GM23338 (cell line): Measurements from ENCODE around the gene MAP3K10. TPM values are rescaled to one million over a fixed set of nuclear protein-coding genes. Genes with fewer than 3 reads are reported as not detected.

Source experiments
- ATAC-seq: fragments of 200-7000 bp; cut with Tn5 transposase; 3 replicates; pipeline ENCODE4 v1.9.1; 2020
- DNase-seq: peaks from one replicate; pipeline ENCODE4 v3.0.0-alpha.2; 2015; ENCODE audit warnings: low spot score
- H2AFZ ChIP-seq: fragments of 200-600 bp; sonication (generic); 2 replicates; pipeline ENCODE4 v1.8.0; 2016; ENCODE audit warnings: antibody characterized with exemption, mild to moderate bottlenecking, moderate library complexity
- H3F3A ChIP-seq: fragments of 200-600 bp; sonication (generic); replicated peaks from 2 replicates; pipeline ENCODE4 v1.8.0; 2017; ENCODE audit warnings: antibody characterized with exemption, mixed run types, low read depth
- H3K27ac ChIP-seq: fragments of 200-600 bp; sonication (generic); 2 replicates; pipeline ENCODE4 v1.6.1; 2016; ENCODE audit warnings: low read depth
- H3K27me3 ChIP-seq: fragments of 200-600 bp; sonication (generic); 2 replicates; pipeline ENCODE4 v1.8.0; 2016; ENCODE audit warnings: mild to moderate bottlenecking, mixed run types, moderate library complexity; ENCODE audit not compliant: insufficient read depth
- H3K36me3 ChIP-seq: fragments of 200-600 bp; sonication (generic); 2 replicates; pipeline ENCODE4 v1.8.0; 2016; ENCODE audit warnings: mild to moderate bottlenecking; ENCODE audit not compliant: insufficient read depth
- H3K4me1 ChIP-seq: fragments of 200-600 bp; sonication (generic); 2 replicates; pipeline ENCODE4 v1.8.0; 2016; ENCODE audit warnings: mild to moderate bottlenecking, moderate library complexity; ENCODE audit not compliant: insufficient read depth
- H3K4me2 ChIP-seq: fragments of 200-600 bp; sonication (generic); 2 replicates; pipeline ENCODE4 v1.7.1; 2017; ENCODE audit warnings: mixed run types
- H3K4me3 ChIP-seq: fragments of 200-600 bp; sonication (generic); 2 replicates; pipeline ENCODE4 v1.6.1; 2016; ENCODE audit warnings: mixed run types
- H3K79me2 ChIP-seq: fragments of 200-600 bp; sonication (generic); replicated peaks from 2 replicates; pipeline ENCODE4 v1.8.0; 2017; ENCODE audit warnings: mild to moderate bottlenecking; ENCODE audit not compliant: insufficient read depth
- H3K9me2 ChIP-seq: fragments of 200-600 bp; sonication (generic); 2 replicates; pipeline ENCODE4 v1.8.0; 2017; ENCODE audit not compliant: insufficient read depth
- H4K20me1 ChIP-seq: fragments of 200-600 bp; sonication (generic); replicated peaks from 2 replicates; pipeline ENCODE4 v1.8.0; 2017; ENCODE audit warnings: mild to moderate bottlenecking; ENCODE audit not compliant: insufficient read depth
- H3K27ac Mint-ChIP-seq: 2 replicates; pipeline ENCODE4 v1.8.0; 2020; ENCODE audit warnings: inconsistent platforms, mild to moderate bottlenecking, moderate library complexity, mixed read lengths
- H3K27me3 Mint-ChIP-seq: 3 replicates; pipeline ENCODE4 v1.8.0; 2022; ENCODE audit warnings: low read depth, mild to moderate bottlenecking, moderate library complexity, mixed read lengths, inconsistent platforms; ENCODE audit not compliant: insufficient read depth, poor library complexity
- H3K36me3 Mint-ChIP-seq: 3 replicates; pipeline ENCODE4 v1.8.0; 2021; ENCODE audit warnings: low read depth, mild to moderate bottlenecking, inconsistent platforms, moderate library complexity, mixed read lengths
- H3K4me1 Mint-ChIP-seq: 3 replicates; pipeline ENCODE4 v1.8.0; 2020; ENCODE audit warnings: mild to moderate bottlenecking, inconsistent platforms, mixed read lengths
- H3K4me3 Mint-ChIP-seq: 3 replicates; pipeline ENCODE4 v1.8.0; 2021; ENCODE audit warnings: moderate library complexity, mild to moderate bottlenecking, inconsistent platforms, mixed read lengths
- H3K9me3 Mint-ChIP-seq: 3 replicates; pipeline ENCODE4 v1.8.0; 2020; ENCODE audit warnings: moderate library complexity, mild to moderate bottlenecking, inconsistent platforms, mixed read lengths
- CREB1 ChIP-seq: fragments of 250-450 bp; sonication (Bioruptor Pico); IDR thresholded peaks from 2 replicates; pipeline ENCODE4 v1.5.0; 2020; ENCODE audit warnings: low read depth, mild to moderate bottlenecking, moderate library complexity
- ETS1 ChIP-seq: IDR thresholded peaks from 2 replicates; pipeline ENCODE4 v1.6.1; 2016; ENCODE audit warnings: antibody characterized with exemption
- EZH2 ChIP-seq: fragments of 200-600 bp; sonication (generic); IDR thresholded peaks from one replicate; pipeline ENCODE4 v1.8.0; 2017; ENCODE audit warnings: antibody characterized with exemption, mild to moderate bottlenecking, low read depth; ENCODE audit not compliant: unreplicated experiment
- EZH2phosphoT487 ChIP-seq: fragments of 200-600 bp; sonication (generic); IDR thresholded peaks from one replicate; pipeline ENCODE4 v1.8.1; 2018; ENCODE audit warnings: antibody characterized with exemption; ENCODE audit not compliant: unreplicated experiment
- JUNB ChIP-seq: IDR thresholded peaks from one replicate; pipeline ENCODE4 v1.6.1; 2016; ENCODE audit warnings: antibody characterized with exemption; ENCODE audit not compliant: unreplicated experiment
- NANOG ChIP-seq: IDR thresholded peaks from 2 replicates; pipeline ENCODE4 v1.6.1; 2016; ENCODE audit warnings: antibody characterized with exemption, borderline replicate concordance
- POLR2AphosphoS5 ChIP-seq: IDR thresholded peaks from 2 replicates; pipeline ENCODE4 v1.6.1; 2016; ENCODE audit warnings: antibody characterized with exemption, low read depth
- ZNF114 ChIP-seq: fragments of 250-450 bp; sonication (Bioruptor Pico); IDR thresholded peaks from 2 replicates; pipeline ENCODE4 v1.5.0; 2020; ENCODE audit warnings: mild to moderate bottlenecking, moderate library complexity
- ZNF331 ChIP-seq: fragments of 250-450 bp; sonication (Bioruptor Pico); IDR thresholded peaks from 2 replicates; pipeline ENCODE4 v1.5.0; 2020; ENCODE audit warnings: low read depth, mild to moderate bottlenecking, moderate library complexity
- polyA plus RNA-seq: library from polyadenylated mRNA; unstranded; fragments of >200 nt; fragmentation: Nextera tagmentation; extraction: Ambion mirVana; gene quantifications from 2 replicates; pipeline ENCODE4 v1.2.1, GENCODE V29; 2016
- total RNA-seq: library from RNA; depleted of rRNA; stranded (reverse); fragments of >200 nt; shearing (Covaris generic); gene quantifications from 2 replicates; pipeline ENCODE4 v1.2.3, GENCODE V29; 2014
- TF ChIP-seq, protein P1 (sequence below), 2 experiments: fragments of 200-600 bp in 1 of 2; sonication (generic) in 1 of 2; conservative IDR thresholded peaks; 2 replicates each; pipeline versions ENCODE4 v1.5.1 to v1.6.1; 2016 to 2017; ENCODE audit warnings: antibody characterized with exemption in 2 of 2, low read depth in 2 of 2, mild to moderate bottlenecking in 2 of 2, moderate library complexity in 1 of 2
- TF ChIP-seq, protein P2 (sequence below): IDR thresholded peaks from one replicate; pipeline ENCODE4 v1.6.1; 2018; ENCODE audit warnings: antibody characterized with exemption; ENCODE audit not compliant: unreplicated experiment

MAP3K10 gene
- total and polyA plus RNA-seq, 2 experiments from 2014 or later = 5.9 to 13.7 TPM

DNA sequence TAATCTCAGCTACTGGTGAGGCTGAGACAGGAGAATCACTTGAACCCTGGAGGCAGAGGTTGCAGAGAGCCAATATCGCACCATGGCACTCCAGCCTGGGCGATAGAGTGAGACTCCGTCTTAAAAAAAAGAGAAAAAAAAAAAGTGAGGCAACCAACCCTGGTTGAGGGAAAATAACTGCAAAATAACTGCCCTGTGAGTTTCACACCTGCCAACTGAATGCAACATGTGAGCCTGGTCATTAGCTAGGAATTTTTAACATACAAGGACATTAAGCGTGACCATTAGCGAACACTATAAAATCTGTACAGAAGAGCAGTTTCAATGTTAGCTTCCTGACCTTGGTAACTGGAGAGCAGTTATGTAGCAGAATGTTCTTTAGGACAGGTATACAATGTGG lies 37.6 kb downstream of the MAP3K10 start:
- H3F3A ChIP-seq = peaks cover 3% of the 10 kb centered on the region; the same call in 1 of the 2 replicates
- H3K36me3 Mint-ChIP-seq = no peaks in the 10 kb centered on the region; the same call in 2 of the 3 replicates
- no peak overlapping the region for H3K4me2 ChIP-seq

GRCh38 chr19:40229484-40229883 lies 38.3 kb downstream of the MAP3K10 start:
- Histone ChIP-seq H3K27me3 (peaks cover 37% of the 10 kb centered on the region), H3F3A (peaks cover 3% of the 10 kb centered on the region; the same call in 1 of the 2 replicates), H3K4me2 (no peak overlapping the region), H3K9me2 (no peaks in the 10 kb centered on the region), H4K20me1 (no peaks in the 10 kb centered on the region), H3K4me3 (no peak overlapping the region), H3K4me1 (peaks cover 31% of the 10 kb centered on the region), H3K27ac (no peak overlapping the region), H3K36me3 (no peaks in the 10 kb centered on the region), H2AFZ (no peak overlapping the region), H3K79me2 (no peaks in the 10 kb centered on the region)
- H3K27me3 Mint-ChIP-seq = peaks cover 39% of the 10 kb centered on the region
- H3K36me3 Mint-ChIP-seq = no peaks in the 10 kb centered on the region; the same call in 2 of the 3 replicates
- DNase-seq (no peak), ATAC-seq (no peak)
- H3K9me3 Mint-ChIP-seq = peaks cover 3% of the 10 kb centered on the region; the same call in 1 of the 3 replicates
- H3K4me3 Mint-ChIP-seq = no peak overlapping the region
- peaks cover 38% of the 10 kb centered on the region for H3K4me1 Mint-ChIP-seq
- no peak overlapping the region for H3K27ac Mint-ChIP-seq
- TF ChIP-seq NANOG (no peak), ZNF331 (CRISPR knock-in tag) (no peak), ETS1 (no peak), POLR2AphosphoS5 (no peak; the same call in 1 of the 2 replicates), EZH2phosphoT487 (no peak), EZH2 (no peak), CREB1 (no peak), ZNF114 (CRISPR knock-in tag) (no peak), JUNB (no peak)
- TF ChIP-seq, protein P1, sequence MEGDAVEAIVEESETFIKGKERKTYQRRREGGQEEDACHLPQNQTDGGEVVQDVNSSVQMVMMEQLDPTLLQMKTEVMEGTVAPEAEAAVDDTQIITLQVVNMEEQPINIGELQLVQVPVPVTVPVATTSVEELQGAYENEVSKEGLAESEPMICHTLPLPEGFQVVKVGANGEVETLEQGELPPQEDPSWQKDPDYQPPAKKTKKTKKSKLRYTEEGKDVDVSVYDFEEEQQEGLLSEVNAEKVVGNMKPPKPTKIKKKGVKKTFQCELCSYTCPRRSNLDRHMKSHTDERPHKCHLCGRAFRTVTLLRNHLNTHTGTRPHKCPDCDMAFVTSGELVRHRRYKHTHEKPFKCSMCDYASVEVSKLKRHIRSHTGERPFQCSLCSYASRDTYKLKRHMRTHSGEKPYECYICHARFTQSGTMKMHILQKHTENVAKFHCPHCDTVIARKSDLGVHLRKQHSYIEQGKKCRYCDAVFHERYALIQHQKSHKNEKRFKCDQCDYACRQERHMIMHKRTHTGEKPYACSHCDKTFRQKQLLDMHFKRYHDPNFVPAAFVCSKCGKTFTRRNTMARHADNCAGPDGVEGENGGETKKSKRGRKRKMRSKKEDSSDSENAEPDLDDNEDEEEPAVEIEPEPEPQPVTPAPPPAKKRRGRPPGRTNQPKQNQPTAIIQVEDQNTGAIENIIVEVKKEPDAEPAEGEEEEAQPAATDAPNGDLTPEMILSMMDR (conservative IDR thresholded peaks at IDR 0.05; ENCODE audit: low read depth in 2 of 2) = no peak

More for the DNA sequence above, 37.6 kb downstream of the MAP3K10 start:
- H3K27ac Mint-ChIP-seq = no peak overlapping the region
- H3K27me3 Mint-ChIP-seq = peaks cover 40% of the 10 kb centered on the region
- no peak for ATAC-seq
- Histone ChIP-seq H3K27ac (no peak overlapping the region), H4K20me1 (no peaks in the 10 kb centered on the region), H3K27me3 (peaks cover 37% of the 10 kb centered on the region), H3K36me3 (no peaks in the 10 kb centered on the region), H3K4me1 (peaks cover 31% of the 10 kb centered on the region), H2AFZ (no peak overlapping the region), H3K9me2 (no peaks in the 10 kb centered on the region), H3K79me2 (no peaks in the 10 kb centered on the region), H3K4me3 (no peak overlapping the region)
- TF ChIP-seq, protein P2, sequence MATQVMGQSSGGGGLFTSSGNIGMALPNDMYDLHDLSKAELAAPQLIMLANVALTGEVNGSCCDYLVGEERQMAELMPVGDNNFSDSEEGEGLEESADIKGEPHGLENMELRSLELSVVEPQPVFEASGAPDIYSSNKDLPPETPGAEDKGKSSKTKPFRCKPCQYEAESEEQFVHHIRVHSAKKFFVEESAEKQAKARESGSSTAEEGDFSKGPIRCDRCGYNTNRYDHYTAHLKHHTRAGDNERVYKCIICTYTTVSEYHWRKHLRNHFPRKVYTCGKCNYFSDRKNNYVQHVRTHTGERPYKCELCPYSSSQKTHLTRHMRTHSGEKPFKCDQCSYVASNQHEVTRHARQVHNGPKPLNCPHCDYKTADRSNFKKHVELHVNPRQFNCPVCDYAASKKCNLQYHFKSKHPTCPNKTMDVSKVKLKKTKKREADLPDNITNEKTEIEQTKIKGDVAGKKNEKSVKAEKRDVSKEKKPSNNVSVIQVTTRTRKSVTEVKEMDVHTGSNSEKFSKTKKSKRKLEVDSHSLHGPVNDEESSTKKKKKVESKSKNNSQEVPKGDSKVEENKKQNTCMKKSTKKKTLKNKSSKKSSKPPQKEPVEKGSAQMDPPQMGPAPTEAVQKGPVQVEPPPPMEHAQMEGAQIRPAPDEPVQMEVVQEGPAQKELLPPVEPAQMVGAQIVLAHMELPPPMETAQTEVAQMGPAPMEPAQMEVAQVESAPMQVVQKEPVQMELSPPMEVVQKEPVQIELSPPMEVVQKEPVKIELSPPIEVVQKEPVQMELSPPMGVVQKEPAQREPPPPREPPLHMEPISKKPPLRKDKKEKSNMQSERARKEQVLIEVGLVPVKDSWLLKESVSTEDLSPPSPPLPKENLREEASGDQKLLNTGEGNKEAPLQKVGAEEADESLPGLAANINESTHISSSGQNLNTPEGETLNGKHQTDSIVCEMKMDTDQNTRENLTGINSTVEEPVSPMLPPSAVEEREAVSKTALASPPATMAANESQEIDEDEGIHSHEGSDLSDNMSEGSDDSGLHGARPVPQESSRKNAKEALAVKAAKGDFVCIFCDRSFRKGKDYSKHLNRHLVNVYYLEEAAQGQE = no peak
- TF ChIP-seq, protein P1 (conservative IDR thresholded peaks at IDR 0.05; ENCODE audit: low read depth in 2 of 2) = no peak
- no peak for DNase-seq
- peaks cover 38% of the 10 kb centered on the region for H3K4me1 Mint-ChIP-seq
- H3K9me3 Mint-ChIP-seq = peaks cover 3% of the 10 kb centered on the region; the same call in 1 of the 3 replicates
- H3K4me3 Mint-ChIP-seq = no peak overlapping the region
